ENCODE results near the gene AGBL4. TPM values are rescaled to one million over a fixed set of nuclear protein-coding genes. Genes with fewer than 3 reads are reported as not detected.

The AGBL4 gene
- total RNA-seq, 1 donor from 2014 or later: not detected

DNA sequence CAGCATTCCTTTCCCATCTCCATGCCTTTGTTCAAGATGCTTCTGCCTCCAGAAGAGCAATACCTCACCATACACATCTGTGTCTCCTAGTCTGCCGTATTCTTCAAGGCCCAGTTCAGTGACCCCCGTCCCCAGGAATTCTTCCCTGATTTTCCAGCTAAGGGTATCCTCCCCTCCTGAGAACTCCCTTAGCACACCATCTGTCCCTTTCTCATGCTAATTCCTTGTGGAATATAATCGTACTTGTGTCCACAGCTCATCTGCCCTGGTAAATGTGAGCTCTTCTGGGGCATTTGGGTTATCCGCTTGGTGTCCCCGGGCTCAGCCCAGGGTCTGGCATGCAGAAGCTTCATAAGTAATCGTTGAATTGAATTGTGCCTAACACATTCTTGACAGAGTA is 1288.0 kb downstream of the AGBL4 start:
- TF ChIP-seq, protein P1, sequence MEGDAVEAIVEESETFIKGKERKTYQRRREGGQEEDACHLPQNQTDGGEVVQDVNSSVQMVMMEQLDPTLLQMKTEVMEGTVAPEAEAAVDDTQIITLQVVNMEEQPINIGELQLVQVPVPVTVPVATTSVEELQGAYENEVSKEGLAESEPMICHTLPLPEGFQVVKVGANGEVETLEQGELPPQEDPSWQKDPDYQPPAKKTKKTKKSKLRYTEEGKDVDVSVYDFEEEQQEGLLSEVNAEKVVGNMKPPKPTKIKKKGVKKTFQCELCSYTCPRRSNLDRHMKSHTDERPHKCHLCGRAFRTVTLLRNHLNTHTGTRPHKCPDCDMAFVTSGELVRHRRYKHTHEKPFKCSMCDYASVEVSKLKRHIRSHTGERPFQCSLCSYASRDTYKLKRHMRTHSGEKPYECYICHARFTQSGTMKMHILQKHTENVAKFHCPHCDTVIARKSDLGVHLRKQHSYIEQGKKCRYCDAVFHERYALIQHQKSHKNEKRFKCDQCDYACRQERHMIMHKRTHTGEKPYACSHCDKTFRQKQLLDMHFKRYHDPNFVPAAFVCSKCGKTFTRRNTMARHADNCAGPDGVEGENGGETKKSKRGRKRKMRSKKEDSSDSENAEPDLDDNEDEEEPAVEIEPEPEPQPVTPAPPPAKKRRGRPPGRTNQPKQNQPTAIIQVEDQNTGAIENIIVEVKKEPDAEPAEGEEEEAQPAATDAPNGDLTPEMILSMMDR (IDR thresholded peaks at IDR 0.05): no peak

DNA sequence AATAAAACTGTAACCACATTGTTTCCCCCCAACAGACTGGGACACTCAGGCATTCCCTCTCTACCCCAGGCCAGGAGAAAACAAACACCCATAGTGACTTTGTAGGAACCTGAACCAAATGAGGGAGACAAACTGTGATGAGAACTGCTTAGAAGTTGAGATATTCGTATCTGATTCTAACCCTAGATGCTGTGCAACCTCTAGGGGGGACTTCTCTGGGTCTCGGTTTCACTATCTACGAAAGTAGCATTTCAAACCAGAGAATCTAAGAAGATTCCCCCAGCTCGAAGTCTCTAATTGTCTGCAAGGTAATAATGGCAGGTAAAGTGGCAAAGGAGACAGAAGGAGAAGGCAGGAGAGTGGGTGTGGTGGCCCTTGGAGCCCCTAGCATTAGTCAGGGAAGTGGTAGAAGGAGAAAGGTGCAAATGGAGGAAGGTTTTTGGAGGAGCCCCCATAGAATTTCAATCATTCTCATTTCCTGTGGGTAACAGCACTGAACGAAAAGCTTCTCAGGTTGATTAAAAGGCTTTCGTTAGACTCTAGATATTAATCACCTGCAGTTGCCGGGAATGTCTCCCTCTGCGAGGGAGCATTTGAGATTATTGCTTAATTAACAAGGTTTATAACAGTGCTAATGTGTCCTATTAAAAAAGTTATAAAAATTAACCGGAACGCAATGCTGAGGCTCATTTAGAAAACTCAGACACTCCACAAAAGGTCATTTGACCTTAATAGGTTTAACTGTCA is 1293.4 kb downstream of the AGBL4 start:
- Mint-ChIP-seq H3K27ac (ENCODE audit: unreplicated experiment) (no peak overlapping the region), H3K27me3 (ENCODE audit: unreplicated experiment) (no peaks in the 10 kb centered on the region), H3K4me3 (ENCODE audit: unreplicated experiment) (no peak overlapping the region), H3K36me3 (ENCODE audit: unreplicated experiment) (no peaks in the 10 kb centered on the region), H3K9me3 (ENCODE audit: unreplicated experiment) (no peaks in the 10 kb centered on the region), H3K4me1 (ENCODE audit: unreplicated experiment) (no peaks in the 10 kb centered on the region)
- no peak for DNase-seq (ENCODE audit: extremely low spot score, unreplicated experiment)
- TF ChIP-seq, protein P1 (IDR thresholded peaks at IDR 0.05): no peak

More for the DNA sequence above, 1288.0 kb downstream of the AGBL4 start:
- H3K27ac Mint-ChIP-seq (ENCODE audit: unreplicated experiment): no peak overlapping the region
- H3K4me1 Mint-ChIP-seq (ENCODE audit: unreplicated experiment): no peaks in the 10 kb centered on the region
- H3K36me3 Mint-ChIP-seq (ENCODE audit: unreplicated experiment): no peaks in the 10 kb centered on the region
- no peak for DNase-seq (ENCODE audit: extremely low spot score, unreplicated experiment)
- no peaks in the 10 kb centered on the region for H3K27me3 Mint-ChIP-seq (ENCODE audit: unreplicated experiment)
- no peak overlapping the region for H3K4me3 Mint-ChIP-seq (ENCODE audit: unreplicated experiment)
- H3K9me3 Mint-ChIP-seq (ENCODE audit: unreplicated experiment): no peaks in the 10 kb centered on the region

DNA sequence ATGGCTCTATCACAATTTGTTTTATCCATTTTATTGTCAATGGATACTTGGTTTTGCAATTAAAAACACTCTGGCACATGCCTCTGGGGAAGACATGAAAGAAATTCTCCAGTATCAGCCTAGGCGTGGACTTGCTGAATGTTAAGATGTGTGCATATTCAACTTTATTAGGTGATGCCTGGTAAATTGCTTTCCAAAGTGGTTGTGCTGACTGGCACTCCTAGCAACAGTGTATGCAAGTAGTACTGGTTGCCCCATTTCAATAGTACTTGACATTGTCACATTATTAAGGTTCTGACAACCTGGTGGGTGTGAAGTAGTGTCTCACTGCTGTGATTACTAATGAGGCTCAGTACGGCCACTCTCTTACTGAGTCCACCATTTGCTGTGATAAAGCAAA is 1295.2 kb downstream of the AGBL4 start:
- Mint-ChIP-seq H3K27ac (ENCODE audit: unreplicated experiment) (no peak overlapping the region), H3K36me3 (ENCODE audit: unreplicated experiment) (no peaks in the 10 kb centered on the region), H3K4me1 (ENCODE audit: unreplicated experiment) (no peaks in the 10 kb centered on the region), H3K9me3 (ENCODE audit: unreplicated experiment) (no peaks in the 10 kb centered on the region), H3K27me3 (ENCODE audit: unreplicated experiment) (no peaks in the 10 kb centered on the region), H3K4me3 (ENCODE audit: unreplicated experiment) (no peak overlapping the region)
- TF ChIP-seq, protein P1 (IDR thresholded peaks at IDR 0.05): no peak
- DNase-seq (ENCODE audit: extremely low spot score, unreplicated experiment): no peak

DNA sequence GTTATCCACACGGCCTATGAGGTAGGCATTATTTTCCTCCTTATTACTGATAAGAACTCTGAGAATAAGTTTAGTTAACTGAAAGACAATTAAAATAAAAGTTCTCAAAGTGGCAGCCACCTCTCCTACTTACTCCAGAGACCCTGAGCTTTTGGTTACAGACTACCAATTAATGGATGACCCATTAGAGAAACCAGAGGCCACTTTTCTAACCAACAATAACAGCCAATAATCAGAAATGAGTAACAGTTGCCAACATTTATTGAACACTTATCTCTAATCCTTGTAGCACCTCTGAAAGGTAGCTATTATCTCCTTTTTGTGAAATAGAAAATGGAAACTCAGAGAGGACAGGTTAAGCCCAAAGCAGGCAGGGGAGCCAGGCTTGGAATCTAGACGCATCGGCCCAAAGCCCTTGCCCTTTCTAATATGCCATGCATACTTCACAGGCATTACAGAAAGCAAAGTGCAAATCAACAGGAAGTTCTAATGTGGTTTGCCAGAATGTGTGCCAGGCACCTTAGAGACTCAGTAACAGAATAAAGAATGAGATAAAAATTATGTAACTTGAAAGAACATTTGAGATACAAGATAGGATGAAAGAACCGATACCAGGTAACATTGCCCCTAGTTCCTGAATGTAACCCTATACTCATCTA is 1297.1 kb downstream of the AGBL4 start:
- TF ChIP-seq, protein P1 (IDR thresholded peaks at IDR 0.05): no peak
- no peak for DNase-seq (ENCODE audit: extremely low spot score, unreplicated experiment)
- no peaks in the 10 kb centered on the region for H3K27me3 Mint-ChIP-seq (ENCODE audit: unreplicated experiment)
- H3K36me3 Mint-ChIP-seq (ENCODE audit: unreplicated experiment): no peaks in the 10 kb centered on the region
- H3K4me1 Mint-ChIP-seq (ENCODE audit: unreplicated experiment): no peaks in the 10 kb centered on the region
- no peak overlapping the region for H3K27ac Mint-ChIP-seq (ENCODE audit: unreplicated experiment)
- no peaks in the 10 kb centered on the region for H3K9me3 Mint-ChIP-seq (ENCODE audit: unreplicated experiment)
- no peak overlapping the region for H3K4me3 Mint-ChIP-seq (ENCODE audit: unreplicated experiment)

DNA sequence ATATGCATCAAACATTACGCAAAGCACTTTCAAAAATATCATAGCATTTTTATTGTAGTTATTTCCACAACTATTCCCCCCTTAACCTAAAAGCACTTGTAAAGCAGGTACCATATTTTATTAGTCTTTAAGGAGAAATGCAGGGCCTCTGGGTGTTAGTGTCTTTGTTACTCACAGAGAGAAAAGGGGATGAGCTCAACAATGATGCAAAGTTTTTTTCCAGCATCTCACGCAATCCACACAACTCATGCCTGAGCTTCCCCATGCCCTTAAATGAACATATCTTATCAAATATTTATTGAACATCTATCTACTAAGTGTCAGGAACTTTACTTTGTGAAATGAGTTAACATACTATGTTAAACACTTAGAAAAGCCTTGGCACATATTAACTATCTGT is 1297.6 kb downstream of the AGBL4 start:
- TF ChIP-seq, protein P1 (IDR thresholded peaks at IDR 0.05): no peak
- no peaks in the 10 kb centered on the region for H3K9me3 Mint-ChIP-seq (ENCODE audit: unreplicated experiment)
- H3K27ac Mint-ChIP-seq (ENCODE audit: unreplicated experiment): no peak overlapping the region
- DNase-seq (ENCODE audit: extremely low spot score, unreplicated experiment): no peak
- H3K4me1 Mint-ChIP-seq (ENCODE audit: unreplicated experiment): no peaks in the 10 kb centered on the region
- no peak overlapping the region for H3K4me3 Mint-ChIP-seq (ENCODE audit: unreplicated experiment)
- no peaks in the 10 kb centered on the region for H3K27me3 Mint-ChIP-seq (ENCODE audit: unreplicated experiment)
- no peaks in the 10 kb centered on the region for H3K36me3 Mint-ChIP-seq (ENCODE audit: unreplicated experiment)

Measured in osteocyte (in vitro differentiated cells).